Lower leg skin (tissue), 3 donors: ENCODE measurements around the gene TMEM187.

Source experiments
- POLR2A ChIP-seq, 2 donors: fragments of 450-650 bp; IDR thresholded peaks; one replicate each; pipeline ENCODE4 v1.6.1; 2016 to 2017; ENCODE audit warnings: antibody characterized with exemption in 2 of 2, mild to moderate bottlenecking in 1 of 2, moderate library complexity in 1 of 2
- TF ChIP-seq, protein P1 (sequence below), 3 donors: fragments of 450-650 bp; IDR thresholded peaks; one replicate each; pipeline ENCODE4 v1.5.1; 2016; ENCODE audit warnings: antibody characterized with exemption in 3 of 3, mild to moderate bottlenecking in 3 of 3, moderate library complexity in 2 of 3

GRCh38 chrX:154024271-154024670 is 51.7 kb downstream of the TMEM187 start:
- TF ChIP-seq, protein P1, sequence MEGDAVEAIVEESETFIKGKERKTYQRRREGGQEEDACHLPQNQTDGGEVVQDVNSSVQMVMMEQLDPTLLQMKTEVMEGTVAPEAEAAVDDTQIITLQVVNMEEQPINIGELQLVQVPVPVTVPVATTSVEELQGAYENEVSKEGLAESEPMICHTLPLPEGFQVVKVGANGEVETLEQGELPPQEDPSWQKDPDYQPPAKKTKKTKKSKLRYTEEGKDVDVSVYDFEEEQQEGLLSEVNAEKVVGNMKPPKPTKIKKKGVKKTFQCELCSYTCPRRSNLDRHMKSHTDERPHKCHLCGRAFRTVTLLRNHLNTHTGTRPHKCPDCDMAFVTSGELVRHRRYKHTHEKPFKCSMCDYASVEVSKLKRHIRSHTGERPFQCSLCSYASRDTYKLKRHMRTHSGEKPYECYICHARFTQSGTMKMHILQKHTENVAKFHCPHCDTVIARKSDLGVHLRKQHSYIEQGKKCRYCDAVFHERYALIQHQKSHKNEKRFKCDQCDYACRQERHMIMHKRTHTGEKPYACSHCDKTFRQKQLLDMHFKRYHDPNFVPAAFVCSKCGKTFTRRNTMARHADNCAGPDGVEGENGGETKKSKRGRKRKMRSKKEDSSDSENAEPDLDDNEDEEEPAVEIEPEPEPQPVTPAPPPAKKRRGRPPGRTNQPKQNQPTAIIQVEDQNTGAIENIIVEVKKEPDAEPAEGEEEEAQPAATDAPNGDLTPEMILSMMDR (IDR thresholded peaks at IDR 0.05) = no peak
- no peak for TF ChIP-seq POLR2A (IDR thresholded peaks at IDR 0.05)
